ENCODE results near the gene MPG. TPM values are rescaled to one million over a fixed set of nuclear protein-coding genes. Genes with fewer than 3 reads are reported as not detected.

The MPG gene
- total and polyA plus RNA-seq, 10 donors: 34.8 to 122 (median 69.9) TPM

- DNase-seq: no peak
- H3K9me3 ChIP-seq: no peaks in the 10 kb centered on the region
- peaks cover 0 to 6% (median 0%) of the 10 kb centered on the region in 6 donors for H3K36me3 ChIP-seq
- WGBS, 5 donors: 77 to 84% (median 82%) methylated on average over 6 to 8 of the region's 8 CpGs
- H3K4me1 ChIP-seq: peaks cover 3 to 79% (median 40%) of the 10 kb centered on the region in 6 donors
- intact Hi-C loops (cut with DNase I; ENCODE audit: low total_unique reads): no loop called here
- H3K4me3 ChIP-seq: no peak overlapping the region
- H3K27me3 ChIP-seq (replicated peaks in 1 of 7): peaks cover 0 to 39% (median 10%) of the 10 kb centered on the region in 7 donors
- H3K27ac ChIP-seq: no peak overlapping the region
- TF ChIP-seq POLR2A (IDR thresholded peaks at IDR 0.05): no peak
- no peak for TF ChIP-seq CTCF (IDR thresholded peaks at IDR 0.05 in 8 of 11, conservative IDR thresholded peaks at IDR 0.05 in 3 of 11)
- TF ChIP-seq POLR2AphosphoS5 (IDR thresholded peaks at IDR 0.05): no peak
Observed at GRCh38 chr16:69181-69580, 8.8 kb upstream of the MPG start.

- TF ChIP-seq POLR2A (IDR thresholded peaks at IDR 0.05) (no peak), POLR2AphosphoS5 (IDR thresholded peaks at IDR 0.05) (no peak)
- Histone ChIP-seq H3K4me1 (peaks cover 3 to 86% (median 40%) of the 10 kb centered on the region in 6 donors), H3K4me3 (peak overlapping the region in 6 of 8 donors; percentile 36 to 70 (median 47)), H3K27ac (peak overlapping the region in 6 of 8 donors; percentile 36 to 94 (median 77)), H3K9me3 (no peaks in the 10 kb centered on the region), H3K27me3 (replicated peaks in 1 of 7) (peaks cover 0 to 40% (median 10%) of the 10 kb centered on the region in 7 donors), H3K36me3 (no peaks in the 10 kb centered on the region)
- 70 to 82% (median 76%) methylated on average over 1 to 5 of the region's 5 CpGs for WGBS, 5 donors
- intact Hi-C loops (cut with DNase I; ENCODE audit: low total_unique reads): no loop called here
- DNase-seq: no peak
Observed at GRCh38 chr16:71210-71539, 6.8 kb upstream of the MPG start.

- H3K4me3 ChIP-seq: peak overlapping the region; percentile 22 to 70 (median 44)
- no peak for TF ChIP-seq POLR2A (IDR thresholded peaks at IDR 0.05)
- TF ChIP-seq CTCF (IDR thresholded peaks at IDR 0.05 in 8 of 11, conservative IDR thresholded peaks at IDR 0.05 in 3 of 11): no peak
- TF ChIP-seq POLR2AphosphoS5 (IDR thresholded peaks at IDR 0.05): peak; percentile 36 to 61 (median 57)
- no peak for DNase-seq
- intact Hi-C loops (cut with DNase I; ENCODE audit: low total_unique reads): no loop called here
- H3K27me3 ChIP-seq (replicated peaks in 1 of 7): peaks cover 0 to 40% (median 10%) of the 10 kb centered on the region in 7 donors
- peak overlapping the region; percentile 19 to 94 (median 76) for H3K27ac ChIP-seq
- no peaks in the 10 kb centered on the region for H3K36me3 ChIP-seq
- no peaks in the 10 kb centered on the region for H3K9me3 ChIP-seq
- H3K4me1 ChIP-seq: peaks cover 8 to 86% (median 44%) of the 10 kb centered on the region in 6 donors
- 16 to 30% (median 25%) methylated on average over 28 to 57 of the region's 57 CpGs for WGBS, 5 donors
Observed at GRCh38 chr16:71540-72401, 6.3 kb upstream of the MPG start.

GRCh38 chr16:72561-73548 is 5.2 kb upstream of the MPG start, which contains the start of gene RHBDF1:
Gene RHBDF1 (minus strand): TSS chr16:72631. CDS start chr16:65015, 7,616 bp downstream.
- no peaks in the 10 kb centered on the region for H3K9me3 ChIP-seq
- no peak for DNase-seq
- H3K36me3 ChIP-seq: no peaks in the 10 kb centered on the region
- peak within 1 kb of the TSS; percentile 19 to 94 (median 76) for H3K27ac ChIP-seq
- peaks cover 0 to 40% (median 10%) of the 10 kb centered on the region in 7 donors for H3K27me3 ChIP-seq (replicated peaks in 1 of 7)
- TF ChIP-seq POLR2A (IDR thresholded peaks at IDR 0.05) (no peak), CTCF (IDR thresholded peaks at IDR 0.05 in 8 of 11, conservative IDR thresholded peaks at IDR 0.05 in 3 of 11) (no peak), POLR2AphosphoS5 (IDR thresholded peaks at IDR 0.05) (peak in 1 of 3 donors; percentile 44)
- intact Hi-C loops (cut with DNase I; ENCODE audit: low total_unique reads): no loop called here
- WGBS, 5 donors: 18 to 49% (median 25%) methylated on average over 21 to 62 of the region's 62 CpGs
- H3K4me1 ChIP-seq: peaks cover 18 to 87% (median 53%) of the 10 kb centered on the region in 6 donors
- peak within 1 kb of the TSS; percentile 22 to 70 (median 44) for H3K4me3 ChIP-seq
